Head of caudate nucleus (tissue), 42 donors: ENCODE measurements around the gene AKAP3.

ENCODE experiments used
- DNase-seq, 42 donors: peaks; one replicate each; pipeline versions ENCODE4 v3.0.0 to v3.0.0-alpha.2; 2020 to 2021; ENCODE audit warnings: mixed read lengths in 7 of 42
- intact Hi-C: fragments of 100-400 bp; cut with DNase I; formaldehyde crosslinking; loops from one replicate; pipeline ENCODE4 v1.15.0; 2022

Gene AKAP3

GRCh38 chr12:4607056-4607455 lies 41.8 kb downstream of the AKAP3 start:
- intact Hi-C loops, result loop anchor here (10.0 kb wide), 1 partner anchor 148 kb away; no protein-coding TSS in a partner anchor
- DNase-seq, result no peak

- peak; percentile 72 to 95 (median 85) for DNase-seq
- intact Hi-C loops, result loop anchor here (10.0 kb wide), 1 partner anchor 150 kb away; no protein-coding TSS in a partner anchor
Measured at GRCh38 chr12:4604684-4605193, 44.1 kb downstream of the AKAP3 start.

- intact Hi-C loops, result loop anchor here (10.0 kb wide), 1 partner anchor 151 kb away; no protein-coding TSS in a partner anchor
- DNase-seq, result no peak
Measured at GRCh38 chr12:4603946-4604345, 44.9 kb downstream of the AKAP3 start.

- no peak for DNase-seq
- intact Hi-C loops, result loop anchor here (10.0 kb wide), 1 partner anchor 151 kb away; no protein-coding TSS in a partner anchor
Measured at GRCh38 chr12:4603421-4603820, 45.4 kb downstream of the AKAP3 start.

DNA sequence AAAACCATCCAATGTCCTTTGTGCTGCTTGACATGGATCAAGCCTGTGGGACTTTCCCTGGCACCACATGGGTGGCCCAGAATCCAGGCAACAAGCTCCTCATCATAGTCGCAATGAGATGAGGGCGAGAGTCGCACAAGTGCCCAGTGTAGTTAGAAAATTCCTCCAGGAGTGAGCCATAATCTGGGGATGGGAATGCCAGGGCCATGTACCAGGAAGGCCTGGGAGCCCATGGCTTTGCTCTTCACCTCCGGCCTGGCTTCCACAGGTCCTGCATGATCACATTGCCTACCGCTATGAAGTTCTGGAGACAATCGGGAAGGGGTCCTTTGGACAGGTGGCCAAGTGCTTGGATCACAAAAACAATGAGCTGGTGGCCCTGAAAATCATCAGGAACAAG lies 53.0 kb downstream of the AKAP3 start:
- intact Hi-C loops, result no loop called here
- DNase-seq, result no peak

DNA sequence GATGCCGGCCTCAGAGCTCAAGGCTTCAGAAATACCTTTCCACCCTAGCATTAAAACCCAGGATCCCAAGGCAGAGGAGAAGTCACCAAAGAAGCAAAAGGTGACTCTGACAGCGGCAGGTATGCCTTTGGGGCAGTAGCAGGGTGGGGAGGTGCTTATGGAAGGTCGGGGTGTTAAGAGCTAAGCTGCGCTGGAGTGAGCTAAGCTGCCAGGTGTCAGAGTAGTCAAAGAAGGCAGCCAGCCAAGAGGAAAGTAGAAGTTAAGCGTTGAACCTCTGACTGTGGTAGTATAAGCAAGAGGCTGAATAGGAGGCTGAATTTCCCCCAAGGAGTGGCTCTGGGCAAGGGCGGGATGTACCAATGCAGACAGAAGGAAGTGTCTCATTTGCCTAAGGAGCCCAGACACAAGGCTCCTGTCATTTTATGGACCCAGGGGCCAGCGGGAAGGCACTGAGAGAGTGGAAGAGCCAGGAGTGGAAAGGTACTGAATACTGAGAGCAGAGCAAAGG lies 57.6 kb downstream of the AKAP3 start:
- intact Hi-C loops, result no loop called here
- no peak for DNase-seq

DNA sequence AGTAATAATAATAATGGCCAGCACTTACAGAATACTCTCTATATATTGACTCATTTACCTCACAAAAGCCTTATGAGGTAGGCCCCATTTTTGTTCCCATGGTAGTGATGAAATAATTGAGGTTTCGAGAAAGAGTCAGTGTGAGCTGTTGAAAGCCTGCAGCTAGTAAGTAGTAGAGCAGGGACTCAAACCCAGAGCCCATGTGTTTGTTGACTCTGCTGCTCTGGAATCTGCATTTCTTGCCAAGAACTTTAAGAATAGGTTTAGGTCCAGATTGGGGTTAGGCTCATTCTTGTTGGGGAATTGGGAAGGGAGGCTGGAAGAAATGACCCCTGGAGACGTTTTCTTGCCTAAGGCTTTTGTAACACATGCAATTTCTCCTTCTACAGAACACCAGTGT lies 58.9 kb downstream of the AKAP3 start:
- DNase-seq, result no peak
- intact Hi-C loops, result no loop called here

GRCh38 chr12:4588916-4589315 lies 59.9 kb downstream of the AKAP3 start:
- intact Hi-C loops, result no loop called here
- DNase-seq, result no peak

GRCh38 chr12:4587108-4587507 lies 61.7 kb downstream of the AKAP3 start:
- DNase-seq, result no peak
- intact Hi-C loops, result no loop called here

DNA sequence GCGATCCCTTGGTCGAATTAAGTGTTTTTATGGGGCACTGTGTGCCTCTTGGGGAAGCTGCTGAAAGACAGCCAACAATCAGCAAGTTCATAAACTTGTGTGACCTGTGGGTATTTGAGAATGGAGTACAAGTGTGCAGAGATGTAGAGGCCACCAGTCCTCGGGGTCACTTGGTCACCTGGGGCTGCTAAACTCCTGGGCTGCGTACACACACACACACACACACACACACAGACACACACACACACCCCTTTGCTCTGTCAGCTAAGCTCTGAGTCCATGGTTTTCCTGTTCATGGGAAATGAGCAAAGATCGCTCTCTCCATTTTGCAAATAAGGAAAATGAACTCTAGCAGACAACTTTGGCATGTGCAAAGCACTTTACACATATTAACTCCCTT lies 62.4 kb downstream of the AKAP3 start:
- intact Hi-C loops, result no loop called here
- DNase-seq, result no peak

GRCh38 chr12:4584896-4585295 lies 64.0 kb downstream of the AKAP3 start:
- no peak for DNase-seq
- intact Hi-C loops, result no loop called here

- intact Hi-C loops, result no loop called here
- DNase-seq, result no peak
Measured at GRCh38 chr12:4584281-4584680, 64.6 kb downstream of the AKAP3 start.

DNA sequence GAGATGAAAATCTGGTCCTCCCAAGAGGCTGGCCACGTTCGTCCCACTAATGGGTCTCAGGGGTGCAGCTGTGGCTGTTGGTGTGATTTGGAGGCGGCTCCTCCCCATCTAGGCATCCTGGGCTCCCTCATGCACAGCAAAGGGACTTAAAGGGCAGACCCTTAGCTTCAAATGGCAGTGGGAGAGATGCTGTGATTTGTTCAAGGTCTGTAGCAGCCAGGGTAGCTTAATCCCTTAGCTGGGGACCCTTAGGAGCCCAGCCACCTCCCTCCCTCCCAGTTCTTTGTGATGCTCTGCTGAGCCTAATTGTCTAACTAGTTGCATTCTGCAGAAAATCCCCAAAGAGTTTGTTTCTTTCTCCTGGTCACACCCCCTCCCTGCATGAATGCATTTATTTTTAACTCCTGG lies 68.6 kb downstream of the AKAP3 start:
- intact Hi-C loops, result no loop called here
- no peak for DNase-seq

DNA sequence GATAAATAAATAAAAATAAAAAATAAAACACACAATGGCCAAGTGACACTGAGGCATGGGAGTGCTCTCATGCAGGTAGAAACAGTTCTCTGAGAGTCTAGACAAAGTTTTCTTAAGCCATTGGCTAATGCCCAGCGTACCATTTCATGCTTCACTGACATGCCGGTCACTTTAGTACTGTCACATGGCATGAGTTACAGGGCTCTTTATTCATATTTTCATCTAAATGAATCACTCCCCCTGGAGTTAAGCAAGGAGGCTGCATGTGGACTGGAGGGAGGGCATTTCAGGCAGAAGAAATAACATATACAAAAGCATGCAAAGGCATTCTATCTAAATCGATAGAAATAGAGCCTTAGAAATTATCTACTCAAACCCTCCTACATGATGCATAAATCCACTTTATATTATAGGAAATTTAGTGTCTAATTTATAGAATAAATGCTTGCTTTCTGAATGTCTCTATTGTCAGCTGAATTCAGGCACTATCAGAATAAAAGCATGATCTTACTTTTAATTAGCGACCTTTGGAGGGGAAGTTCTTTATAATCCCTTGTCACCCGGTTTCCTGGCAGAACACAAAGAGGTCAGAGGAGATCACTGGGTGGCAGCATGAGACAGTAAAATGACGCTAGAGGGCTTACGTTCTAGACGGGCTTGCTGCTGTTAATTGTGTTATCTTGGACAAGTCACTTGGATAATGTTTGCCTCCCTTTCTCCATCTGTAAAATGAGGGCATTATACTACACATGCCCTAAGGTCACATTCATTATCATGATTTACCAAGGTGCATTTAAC lies 69.3 kb downstream of the AKAP3 start:
- DNase-seq, result peak in 2 of 42 donors; percentile 22 to 28
- intact Hi-C loops, result no loop called here

DNA sequence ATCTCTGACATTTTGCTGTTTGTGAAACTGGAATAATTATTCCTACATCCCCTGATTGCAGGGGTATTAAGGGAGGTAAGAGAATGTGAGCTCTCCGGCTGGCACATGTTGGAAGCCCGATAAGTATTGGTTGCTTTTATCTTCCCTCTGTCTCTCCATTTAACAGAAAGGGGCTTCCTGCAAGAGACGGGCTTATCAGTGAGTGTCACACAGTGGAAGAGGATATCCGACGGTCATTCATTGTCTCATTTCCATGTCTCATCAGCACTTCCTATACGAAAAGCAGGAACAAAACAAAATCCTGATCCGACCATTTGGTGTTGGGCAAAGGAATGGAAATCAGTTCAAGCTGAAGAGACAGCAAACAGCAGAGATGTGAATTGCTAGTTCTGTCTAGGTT lies 76.2 kb downstream of the AKAP3 start:
- DNase-seq, result no peak
- intact Hi-C loops, result no loop called here

DNA sequence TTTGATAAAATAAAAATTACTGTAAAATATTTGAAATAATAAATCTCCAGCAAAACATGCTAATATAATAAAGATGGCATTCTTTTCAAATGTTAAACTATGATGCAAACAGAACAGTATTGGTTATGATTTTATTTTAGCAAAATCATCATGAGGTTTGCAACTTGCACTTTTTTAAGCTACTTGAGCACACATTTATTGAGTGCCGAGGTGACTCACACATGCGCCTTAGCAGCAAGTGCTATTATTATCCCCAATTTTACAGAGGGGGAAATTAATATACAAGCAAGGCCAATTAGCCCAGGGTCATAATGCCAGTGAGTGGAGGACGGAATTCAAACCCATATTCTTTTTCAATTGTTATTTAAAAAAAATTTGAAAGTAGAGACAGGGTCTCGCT lies 79.6 kb downstream of the AKAP3 start:
- intact Hi-C loops, result no loop called here
- no peak for DNase-seq

- intact Hi-C loops, result no loop called here
- DNase-seq, result peak in 1 of 42 donors; percentile 51
Measured at GRCh38 chr12:4567073-4567881, 81.6 kb downstream of the AKAP3 start.

DNA sequence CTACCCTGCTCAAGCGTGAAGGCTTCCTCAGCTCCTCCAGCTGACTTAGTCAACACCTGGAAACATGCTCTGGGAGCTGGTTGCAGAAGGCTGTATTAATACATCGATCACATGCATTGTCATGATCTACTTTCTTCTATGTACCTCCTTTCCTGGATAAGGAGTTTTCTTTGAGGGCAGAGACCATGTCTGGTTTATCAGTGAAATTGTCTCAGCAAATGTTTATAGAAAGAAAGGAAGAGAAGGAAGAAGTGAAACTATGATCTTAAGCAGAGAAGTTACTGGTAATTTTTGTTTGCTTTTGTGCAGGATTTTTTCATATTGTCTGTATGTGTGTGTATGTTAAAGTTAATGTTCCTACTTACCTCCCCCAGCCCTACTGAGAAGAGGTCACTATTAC lies 82.4 kb downstream of the AKAP3 start:
- DNase-seq, result no peak
- intact Hi-C loops, result no loop called here
